Measurements from ENCODE around the gene PDE6H.

- TF ChIP-seq CTCF (IDR thresholded peaks at IDR 0.05) (no peak), POLR2A (IDR thresholded peaks at IDR 0.05) (no peak)
Measured at GRCh38 chr12:14953752-14954151, 19.1 kb upstream of the PDE6H start.

Measured in adrenal gland (tissue), 5 donors.